ENCODE results near the gene SLC9A3. TPM values are rescaled to one million over a fixed set of nuclear protein-coding genes. Genes with fewer than 3 reads are reported as not detected.

SLC9A3 gene
- total RNA-seq, 1 donor from 2014 or later: 1.6 TPM

- Histone ChIP-seq H3K36me3 (ENCODE audit: control insufficient read depth in 3 of 3, insufficient read depth in 3 of 3, low read length in 3 of 3) (no peaks in the 10 kb centered on the region), H3K27ac (ENCODE audit: low read depth, low read length) (no peak overlapping the region), H3K9ac (ENCODE audit: low read depth in 1 of 3, low read length in 3 of 3) (no peak overlapping the region), H3K9me3 (ENCODE audit: control insufficient read depth in 3 of 3, low read length in 3 of 3) (no peaks in the 10 kb centered on the region), H3K4me1 (ENCODE audit: control insufficient read depth in 3 of 3, insufficient read depth in 3 of 3, low read length in 3 of 3) (peaks cover 0 to 4% (median 0%) of the 10 kb centered on the region in 3 donors), H3K27me3 (ENCODE audit: control insufficient read depth in 3 of 3, insufficient read depth in 3 of 3, low read length in 3 of 3) (peaks cover 29 to 55% (median 36%) of the 10 kb centered on the region in 3 donors), H3K4me3 (ENCODE audit: low read length in 3 of 3) (no peak overlapping the region)
Observed at GRCh38 chr5:434443-435146, 89.7 kb downstream of the SLC9A3 start.

GRCh38 chr5:433836-434235 lies 90.4 kb downstream of the SLC9A3 start:
- H3K27me3 ChIP-seq (ENCODE audit: control insufficient read depth in 3 of 3, insufficient read depth in 3 of 3, low read length in 3 of 3): peaks cover 29 to 56% (median 38%) of the 10 kb centered on the region in 3 donors
- no peaks in the 10 kb centered on the region for H3K9me3 ChIP-seq (ENCODE audit: control insufficient read depth in 3 of 3, low read length in 3 of 3)
- H3K27ac ChIP-seq (ENCODE audit: low read depth, low read length): no peak overlapping the region
- no peak overlapping the region for H3K4me3 ChIP-seq (ENCODE audit: low read length in 3 of 3)
- no peak overlapping the region for H3K9ac ChIP-seq (ENCODE audit: low read depth in 1 of 3, low read length in 3 of 3)
- peaks cover 0 to 4% (median 0%) of the 10 kb centered on the region in 3 donors for H3K4me1 ChIP-seq (ENCODE audit: control insufficient read depth in 3 of 3, insufficient read depth in 3 of 3, low read length in 3 of 3)
- H3K36me3 ChIP-seq (ENCODE audit: control insufficient read depth in 3 of 3, insufficient read depth in 3 of 3, low read length in 3 of 3): no peaks in the 10 kb centered on the region

- H3K4me1 ChIP-seq (ENCODE audit: control insufficient read depth in 3 of 3, insufficient read depth in 3 of 3, low read length in 3 of 3): peaks cover 0 to 4% (median 0%) of the 10 kb centered on the region in 3 donors
- no peak overlapping the region for H3K27ac ChIP-seq (ENCODE audit: low read depth, low read length)
- peaks cover 32 to 58% (median 34%) of the 10 kb centered on the region in 3 donors for H3K27me3 ChIP-seq (ENCODE audit: control insufficient read depth in 3 of 3, insufficient read depth in 3 of 3, low read length in 3 of 3)
- H3K9ac ChIP-seq (ENCODE audit: low read depth in 1 of 3, low read length in 3 of 3): no peak overlapping the region
- H3K9me3 ChIP-seq (ENCODE audit: control insufficient read depth in 3 of 3, low read length in 3 of 3): no peaks in the 10 kb centered on the region
- H3K4me3 ChIP-seq (ENCODE audit: low read length in 3 of 3): no peak overlapping the region
- no peaks in the 10 kb centered on the region for H3K36me3 ChIP-seq (ENCODE audit: control insufficient read depth in 3 of 3, insufficient read depth in 3 of 3, low read length in 3 of 3)
Observed at GRCh38 chr5:432928-433791, 91.1 kb downstream of the SLC9A3 start.

- no peak overlapping the region for H3K9ac ChIP-seq (ENCODE audit: low read depth in 1 of 3, low read length in 3 of 3)
- no peak overlapping the region for H3K4me3 ChIP-seq (ENCODE audit: low read length in 3 of 3)
- H3K4me1 ChIP-seq (ENCODE audit: control insufficient read depth in 3 of 3, insufficient read depth in 3 of 3, low read length in 3 of 3): peaks cover 0 to 4% (median 0%) of the 10 kb centered on the region in 3 donors
- H3K27me3 ChIP-seq (ENCODE audit: control insufficient read depth in 3 of 3, insufficient read depth in 3 of 3, low read length in 3 of 3): peaks cover 28 to 59% (median 30%) of the 10 kb centered on the region in 3 donors
- H3K27ac ChIP-seq (ENCODE audit: low read depth, low read length): no peak overlapping the region
- H3K36me3 ChIP-seq (ENCODE audit: control insufficient read depth in 3 of 3, insufficient read depth in 3 of 3, low read length in 3 of 3): no peaks in the 10 kb centered on the region
- no peaks in the 10 kb centered on the region for H3K9me3 ChIP-seq (ENCODE audit: control insufficient read depth in 3 of 3, low read length in 3 of 3)
Observed at GRCh38 chr5:432201-432927, 91.9 kb downstream of the SLC9A3 start.

GRCh38 chr5:431711-432050 lies 92.6 kb downstream of the SLC9A3 start:
- H3K36me3 ChIP-seq (ENCODE audit: control insufficient read depth in 3 of 3, insufficient read depth in 3 of 3, low read length in 3 of 3): no peaks in the 10 kb centered on the region
- no peak overlapping the region for H3K4me3 ChIP-seq (ENCODE audit: low read length in 3 of 3)
- H3K27me3 ChIP-seq (ENCODE audit: control insufficient read depth in 3 of 3, insufficient read depth in 3 of 3, low read length in 3 of 3): peaks cover 23 to 55% (median 25%) of the 10 kb centered on the region in 3 donors
- no peak overlapping the region for H3K27ac ChIP-seq (ENCODE audit: low read depth, low read length)
- H3K9ac ChIP-seq (ENCODE audit: low read depth in 1 of 3, low read length in 3 of 3): no peak overlapping the region
- peaks cover 0 to 4% (median 0%) of the 10 kb centered on the region in 3 donors for H3K4me1 ChIP-seq (ENCODE audit: control insufficient read depth in 3 of 3, insufficient read depth in 3 of 3, low read length in 3 of 3)
- no peaks in the 10 kb centered on the region for H3K9me3 ChIP-seq (ENCODE audit: control insufficient read depth in 3 of 3, low read length in 3 of 3)

- H3K4me1 ChIP-seq (ENCODE audit: control insufficient read depth in 3 of 3, insufficient read depth in 3 of 3, low read length in 3 of 3): peaks cover 0 to 4% (median 0%) of the 10 kb centered on the region in 3 donors
- peaks cover 19 to 54% (median 22%) of the 10 kb centered on the region in 3 donors for H3K27me3 ChIP-seq (ENCODE audit: control insufficient read depth in 3 of 3, insufficient read depth in 3 of 3, low read length in 3 of 3)
- no peak overlapping the region for H3K4me3 ChIP-seq (ENCODE audit: low read length in 3 of 3)
- no peak overlapping the region for H3K9ac ChIP-seq (ENCODE audit: low read depth in 1 of 3, low read length in 3 of 3)
- H3K36me3 ChIP-seq (ENCODE audit: control insufficient read depth in 3 of 3, insufficient read depth in 3 of 3, low read length in 3 of 3): no peaks in the 10 kb centered on the region
- no peak overlapping the region for H3K27ac ChIP-seq (ENCODE audit: low read depth, low read length)
- no peaks in the 10 kb centered on the region for H3K9me3 ChIP-seq (ENCODE audit: control insufficient read depth in 3 of 3, low read length in 3 of 3)
Observed at GRCh38 chr5:431001-431710, 93.1 kb downstream of the SLC9A3 start.

- Histone ChIP-seq H3K9ac (ENCODE audit: low read depth in 1 of 3, low read length in 3 of 3) (no peak overlapping the region), H3K4me3 (ENCODE audit: low read length in 3 of 3) (no peak overlapping the region), H3K4me1 (ENCODE audit: control insufficient read depth in 3 of 3, insufficient read depth in 3 of 3, low read length in 3 of 3) (peaks cover 0 to 4% (median 0%) of the 10 kb centered on the region in 3 donors), H3K27ac (ENCODE audit: low read depth, low read length) (no peak overlapping the region), H3K27me3 (ENCODE audit: control insufficient read depth in 3 of 3, insufficient read depth in 3 of 3, low read length in 3 of 3) (peaks cover 19 to 49% (median 19%) of the 10 kb centered on the region in 3 donors), H3K36me3 (ENCODE audit: control insufficient read depth in 3 of 3, insufficient read depth in 3 of 3, low read length in 3 of 3) (no peaks in the 10 kb centered on the region), H3K9me3 (ENCODE audit: control insufficient read depth in 3 of 3, low read length in 3 of 3) (no peaks in the 10 kb centered on the region)
Observed at GRCh38 chr5:430214-430925, 93.9 kb downstream of the SLC9A3 start.

- H3K36me3 ChIP-seq (ENCODE audit: control insufficient read depth in 3 of 3, insufficient read depth in 3 of 3, low read length in 3 of 3): no peaks in the 10 kb centered on the region
- H3K27ac ChIP-seq (ENCODE audit: low read depth, low read length): no peak overlapping the region
- H3K4me3 ChIP-seq (ENCODE audit: low read length in 3 of 3): no peak overlapping the region
- no peaks in the 10 kb centered on the region for H3K9me3 ChIP-seq (ENCODE audit: control insufficient read depth in 3 of 3, low read length in 3 of 3)
- no peak overlapping the region for H3K9ac ChIP-seq (ENCODE audit: low read depth in 1 of 3, low read length in 3 of 3)
- H3K4me1 ChIP-seq (ENCODE audit: control insufficient read depth in 3 of 3, insufficient read depth in 3 of 3, low read length in 3 of 3): peaks cover 0 to 4% (median 0%) of the 10 kb centered on the region in 3 donors
- H3K27me3 ChIP-seq (ENCODE audit: control insufficient read depth in 3 of 3, insufficient read depth in 3 of 3, low read length in 3 of 3): peaks cover 13 to 43% (median 17%) of the 10 kb centered on the region in 3 donors
Observed at GRCh38 chr5:429453-430188, 94.6 kb downstream of the SLC9A3 start.

All from skeletal muscle tissue (tissue), 4 donors.